GM18508 (cell line): ENCODE measurements around the gene MEIG1.
A peak's percentile ranks its signal among the peaks of the same experiment; 100 is the strongest.
"Not testable (repeated sequence)": the region's sequence is repeated elsewhere in the genome, so short reads cannot be mapped to it uniquely, and the experiment has no call there.

Experiments used
- ATAC-seq: cut with Tn5 transposase; IDR thresholded peaks from one replicate; pipeline ENCODE4 v1.9.1; 2021; ENCODE audit warnings: moderate number of reproducible peaks; ENCODE audit not compliant: insufficient read depth, unreplicated experiment

The MEIG1 gene

GRCh38 chr10:14954001-14954770, 5.0 kb upstream of the MEIG1 start, which contains the start of gene DCLRE1C:
Gene DCLRE1C (minus strand): TSS chr10:14954096. CDS start chr10:14954010, 86 bp downstream.
- peak; percentile 56 for ATAC-seq

DNA sequence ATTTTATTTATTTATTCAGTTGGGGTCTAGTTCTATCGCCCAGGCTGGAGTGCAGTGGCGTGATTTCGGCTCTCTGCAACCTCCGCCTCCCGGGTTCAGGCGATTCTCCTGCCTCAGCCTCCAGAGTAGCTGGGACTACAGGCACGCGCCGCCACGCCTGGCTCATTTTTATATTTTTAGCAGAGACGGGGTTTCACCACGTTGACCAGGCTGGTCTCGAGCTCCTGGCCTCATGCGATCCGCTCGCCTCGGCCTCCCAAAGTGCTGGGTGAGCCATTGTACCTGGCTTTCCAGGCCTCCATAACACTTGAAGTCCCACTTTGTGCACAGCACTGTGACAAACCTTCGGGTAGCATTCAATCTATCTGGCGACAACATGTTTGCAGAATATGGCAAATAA, 4.3 kb upstream of the MEIG1 start:
- no peak for ATAC-seq

GRCh38 chr10:14958872-14959220, 342 bp upstream of the MEIG1 start:
- no peak for ATAC-seq

GRCh38 chr10:14967897-14968296, 8.7 kb downstream of the MEIG1 start:
- ATAC-seq = no peak

GRCh38 chr10:14971867-14972448, 12.8 kb downstream of the MEIG1 start:
- ATAC-seq = no peak

DNA sequence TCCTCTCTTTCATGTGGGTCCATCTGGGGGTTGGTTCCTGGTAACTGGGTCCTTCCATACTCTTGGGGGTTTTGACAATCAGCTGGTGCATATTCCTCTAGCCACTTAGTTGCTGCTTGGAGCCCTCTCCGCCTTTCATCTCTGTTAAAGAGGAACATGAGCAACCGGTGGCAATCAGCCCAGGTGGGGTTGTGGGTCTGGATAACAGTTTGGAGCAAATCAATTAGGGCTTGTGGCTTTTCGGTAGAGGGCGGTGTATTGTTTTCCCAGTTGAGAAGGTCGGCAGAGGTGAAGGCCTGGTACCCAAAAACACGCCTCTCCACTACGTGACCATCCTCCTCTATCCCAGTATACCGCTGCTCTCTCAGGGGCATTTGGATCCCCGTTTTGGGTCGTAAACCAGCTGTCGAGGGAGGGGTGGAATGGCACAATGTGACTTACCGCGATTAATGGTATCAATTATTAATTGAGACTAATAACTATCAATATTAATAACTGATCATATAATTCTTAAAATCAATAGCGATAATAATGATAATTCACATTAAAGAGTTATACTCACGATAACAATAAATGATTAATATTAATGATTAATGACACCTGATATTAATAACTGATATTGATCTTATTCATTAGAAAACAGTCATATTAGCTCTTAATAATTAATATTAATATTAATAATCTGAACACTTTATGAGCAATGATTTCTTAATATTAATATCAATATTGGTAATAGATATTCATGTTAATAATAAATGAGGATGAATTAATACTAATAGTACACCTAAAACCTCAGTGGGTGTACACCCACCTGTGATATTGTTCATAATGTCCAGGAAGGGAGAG, 15.2 kb downstream of the MEIG1 start:
- not testable (repeated sequence) for ATAC-seq

GRCh38 chr10:14975672-14976273, 16.6 kb downstream of the MEIG1 start:
- no peak for ATAC-seq

DNA sequence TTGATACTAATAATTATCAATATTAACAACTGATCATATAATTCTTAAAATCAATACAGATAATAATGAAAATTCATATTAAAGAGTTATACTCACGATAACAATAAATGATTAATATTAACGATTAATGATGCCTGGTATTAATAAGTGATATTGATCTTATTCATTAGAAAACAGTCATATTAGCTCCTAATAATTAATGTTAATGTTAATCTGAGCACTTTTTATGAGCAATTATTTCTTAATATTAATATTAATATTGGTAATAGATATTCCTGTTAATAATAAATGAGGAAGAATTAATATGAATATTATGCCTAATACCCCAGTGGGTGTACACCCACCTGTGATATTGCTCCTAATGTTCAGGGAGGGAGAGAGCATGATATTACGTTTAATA, 23.6 kb downstream of the MEIG1 start:
- no peak for ATAC-seq

GRCh38 chr10:14989552-14989951, 30.4 kb downstream of the MEIG1 start:
- not testable (repeated sequence) for ATAC-seq

DNA sequence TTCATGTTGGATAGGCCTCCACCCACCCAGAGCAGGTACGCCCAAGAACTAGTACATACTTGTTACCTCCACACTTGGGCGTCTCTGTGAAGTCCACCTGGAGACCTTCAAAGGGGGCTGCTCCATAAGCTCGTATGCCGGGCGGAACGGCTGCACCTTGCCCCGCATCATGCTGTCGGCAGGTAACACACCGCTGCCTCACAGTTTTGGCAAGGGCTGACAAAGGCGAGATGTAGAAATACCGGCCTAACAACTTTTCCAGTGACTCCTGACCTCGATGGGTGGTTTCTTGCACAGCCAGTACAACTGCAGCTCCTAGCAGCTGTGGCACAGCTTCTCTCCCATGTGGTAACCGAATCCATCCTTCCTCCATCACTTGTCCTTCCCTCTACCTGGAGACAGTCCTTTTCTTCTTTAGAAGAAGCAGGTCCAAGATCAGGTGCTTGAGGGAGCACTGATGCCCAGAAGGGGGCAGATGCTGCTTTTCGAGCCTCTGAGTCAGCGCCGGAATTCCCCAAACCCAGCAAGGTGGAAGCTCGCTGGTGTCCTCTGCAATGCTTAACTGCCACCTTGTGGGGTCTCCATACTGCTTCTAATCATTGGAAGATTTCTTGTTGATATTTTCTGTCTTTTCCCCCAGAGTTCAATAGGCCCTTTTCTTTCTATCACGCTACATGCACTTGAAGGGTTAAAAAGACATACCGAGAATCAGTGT, 32.0 kb downstream of the MEIG1 start:
- not testable (repeated sequence) for ATAC-seq

- not testable (repeated sequence) for ATAC-seq
Observed at GRCh38 chr10:14992336-14992735, 33.1 kb downstream of the MEIG1 start.

GRCh38 chr10:14993500-14994455, 34.6 kb downstream of the MEIG1 start:
- not testable (repeated sequence) for ATAC-seq

GRCh38 chr10:14995964-14996565, 36.9 kb downstream of the MEIG1 start:
- ATAC-seq = no peak

DNA sequence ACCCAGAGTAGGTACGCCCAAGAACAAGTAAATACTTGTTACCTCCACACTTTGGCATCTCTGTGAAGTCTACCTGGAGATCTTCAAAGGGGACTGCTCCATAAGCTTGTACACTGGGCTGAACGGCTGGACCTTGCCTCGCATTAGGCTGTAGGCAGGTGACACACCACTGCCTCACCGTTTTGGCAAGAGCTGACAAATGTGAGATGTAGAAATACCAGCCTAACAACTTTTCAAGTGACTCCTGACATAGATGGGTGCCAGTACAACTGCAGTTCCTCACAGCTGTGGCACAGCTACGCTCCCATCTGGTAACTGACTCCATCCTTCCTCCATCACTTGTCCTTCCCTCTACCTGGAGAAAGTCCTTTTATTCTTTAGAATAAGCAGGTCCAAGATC, 54.3 kb downstream of the MEIG1 start:
- not testable (repeated sequence) for ATAC-seq

GRCh38 chr10:15015451-15015850, 56.3 kb downstream of the MEIG1 start:
- no peak for ATAC-seq

DNA sequence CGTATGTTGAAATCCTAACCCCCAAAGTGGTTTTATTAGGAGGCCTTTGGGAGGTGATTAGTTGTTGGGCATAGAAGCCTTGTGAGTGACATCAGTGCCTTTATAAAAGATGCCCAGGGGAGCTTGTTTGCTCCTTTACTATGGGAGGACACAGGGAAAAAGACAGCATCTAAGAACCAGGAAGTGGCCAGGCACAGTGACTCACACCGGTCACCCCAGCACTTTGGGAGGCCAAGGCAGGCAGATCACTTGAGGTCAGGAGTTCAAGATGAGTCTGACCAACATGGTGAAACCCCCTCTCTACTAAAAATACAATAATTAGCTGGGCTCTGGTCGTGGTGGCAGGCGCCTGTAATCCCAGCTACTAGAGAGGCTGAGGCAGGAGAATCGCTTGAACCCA, 61.8 kb downstream of the MEIG1 start:
- ATAC-seq = not testable (repeated sequence)
